Transverse colon (tissue), 4 donors: ENCODE data around the gene HOXA6.

Experiments
- EP300 ChIP-seq: sonication (generic); formaldehyde crosslinking; IDR thresholded peaks from one replicate; pipeline ENCODE4 v1.6.1; 2017; ENCODE audit warnings: antibody characterized with exemption, low read depth
- POLR2A ChIP-seq: fragments of 450-650 bp; IDR thresholded peaks from one replicate; pipeline ENCODE4 v1.6.1; 2016; ENCODE audit warnings: antibody characterized with exemption, mild to moderate bottlenecking, moderate library complexity
- POLR2AphosphoS5 ChIP-seq, 3 donors: sonication (generic); formaldehyde crosslinking; IDR thresholded peaks; one replicate each; pipeline ENCODE4 v1.6.1; 2016; ENCODE audit warnings: antibody characterized with exemption in 3 of 3
- TF ChIP-seq, protein P1 (sequence below), 5 experiments: fragments of 200-600 bp in 3 of 5; fragments of 450-650 bp in 2 of 5; sonication (generic) in 3 of 5; IDR thresholded peaks; 1 replicate in 2 of 5; 2 replicates in 3 of 5; pipeline ENCODE4 v1.5.1; 2016 to 2017; ENCODE audit warnings: antibody characterized with exemption in 5 of 5, inconsistent platforms in 3 of 5, mild to moderate bottlenecking in 2 of 5, moderate library complexity in 1 of 5

DNA sequence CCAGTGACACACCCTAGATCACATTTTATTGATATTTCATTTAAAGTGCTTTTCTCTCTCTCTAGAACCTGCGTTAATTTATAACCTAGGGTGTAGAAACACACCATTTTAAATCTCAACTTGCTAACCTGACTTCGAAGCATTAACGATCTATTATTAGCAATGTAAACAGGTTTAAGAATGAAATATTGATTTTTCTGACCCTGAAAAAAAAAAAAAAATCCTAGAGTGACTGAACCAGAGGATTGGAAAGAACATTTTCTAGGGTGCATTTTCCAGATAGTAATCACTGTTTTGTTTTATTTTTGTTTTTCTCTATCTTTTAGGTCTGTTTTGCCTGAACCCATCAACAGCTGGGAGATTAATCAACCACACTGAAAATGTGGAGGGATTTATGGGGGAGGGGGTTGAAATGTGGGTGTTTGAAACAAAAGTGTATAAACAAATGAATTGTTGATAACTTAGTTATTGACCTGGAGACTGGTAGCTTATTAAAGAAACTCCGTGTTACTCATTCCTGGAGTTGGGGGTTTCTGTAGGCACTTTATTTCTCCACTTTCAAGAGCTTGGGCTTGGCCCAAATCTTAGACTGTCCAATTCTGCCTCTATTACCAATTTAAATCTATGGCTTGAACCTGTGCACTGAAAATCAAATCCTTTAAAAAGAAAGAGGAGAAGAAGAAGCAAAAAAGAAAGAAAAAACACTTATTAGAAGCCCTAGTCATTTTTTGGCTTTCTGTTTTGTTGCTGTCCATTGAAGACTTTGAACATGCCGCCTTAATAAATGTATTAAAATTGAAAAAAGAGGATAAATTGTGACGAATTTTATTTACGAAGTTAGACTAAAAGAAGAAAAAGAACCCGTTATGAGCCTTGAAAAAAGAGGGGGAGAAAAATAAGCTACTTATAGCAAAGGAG lies 47.9 kb downstream of the HOXA6 start:
- TF ChIP-seq POLR2A (no peak), EP300 (no peak), POLR2AphosphoS5 (IDR thresholded peaks at IDR 0.05) (no peak)
- TF ChIP-seq, protein P1, sequence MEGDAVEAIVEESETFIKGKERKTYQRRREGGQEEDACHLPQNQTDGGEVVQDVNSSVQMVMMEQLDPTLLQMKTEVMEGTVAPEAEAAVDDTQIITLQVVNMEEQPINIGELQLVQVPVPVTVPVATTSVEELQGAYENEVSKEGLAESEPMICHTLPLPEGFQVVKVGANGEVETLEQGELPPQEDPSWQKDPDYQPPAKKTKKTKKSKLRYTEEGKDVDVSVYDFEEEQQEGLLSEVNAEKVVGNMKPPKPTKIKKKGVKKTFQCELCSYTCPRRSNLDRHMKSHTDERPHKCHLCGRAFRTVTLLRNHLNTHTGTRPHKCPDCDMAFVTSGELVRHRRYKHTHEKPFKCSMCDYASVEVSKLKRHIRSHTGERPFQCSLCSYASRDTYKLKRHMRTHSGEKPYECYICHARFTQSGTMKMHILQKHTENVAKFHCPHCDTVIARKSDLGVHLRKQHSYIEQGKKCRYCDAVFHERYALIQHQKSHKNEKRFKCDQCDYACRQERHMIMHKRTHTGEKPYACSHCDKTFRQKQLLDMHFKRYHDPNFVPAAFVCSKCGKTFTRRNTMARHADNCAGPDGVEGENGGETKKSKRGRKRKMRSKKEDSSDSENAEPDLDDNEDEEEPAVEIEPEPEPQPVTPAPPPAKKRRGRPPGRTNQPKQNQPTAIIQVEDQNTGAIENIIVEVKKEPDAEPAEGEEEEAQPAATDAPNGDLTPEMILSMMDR (IDR thresholded peaks at IDR 0.05) = no peak
